Measurements from ENCODE around the gene CADM2.

DNA sequence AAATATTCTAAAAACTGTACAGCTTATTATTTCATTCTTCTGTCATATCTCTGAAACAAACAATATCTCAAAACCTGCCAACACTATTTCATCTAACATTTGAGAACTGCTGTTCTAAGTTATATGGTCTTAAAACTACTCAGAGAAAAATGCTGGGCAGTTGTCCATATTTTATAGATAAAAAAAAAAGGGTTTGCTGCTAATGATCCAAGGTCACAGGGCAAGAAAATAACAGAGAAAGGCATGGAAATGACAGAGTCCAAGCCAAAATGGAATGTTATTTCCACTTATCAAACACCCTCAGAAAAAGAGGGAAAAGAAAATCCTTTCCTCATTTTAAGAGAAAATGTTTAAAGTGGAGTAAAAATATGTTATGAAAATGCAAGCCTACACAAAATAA, 313.1 kb downstream of the CADM2 start:
- TF ChIP-seq, protein P1, sequence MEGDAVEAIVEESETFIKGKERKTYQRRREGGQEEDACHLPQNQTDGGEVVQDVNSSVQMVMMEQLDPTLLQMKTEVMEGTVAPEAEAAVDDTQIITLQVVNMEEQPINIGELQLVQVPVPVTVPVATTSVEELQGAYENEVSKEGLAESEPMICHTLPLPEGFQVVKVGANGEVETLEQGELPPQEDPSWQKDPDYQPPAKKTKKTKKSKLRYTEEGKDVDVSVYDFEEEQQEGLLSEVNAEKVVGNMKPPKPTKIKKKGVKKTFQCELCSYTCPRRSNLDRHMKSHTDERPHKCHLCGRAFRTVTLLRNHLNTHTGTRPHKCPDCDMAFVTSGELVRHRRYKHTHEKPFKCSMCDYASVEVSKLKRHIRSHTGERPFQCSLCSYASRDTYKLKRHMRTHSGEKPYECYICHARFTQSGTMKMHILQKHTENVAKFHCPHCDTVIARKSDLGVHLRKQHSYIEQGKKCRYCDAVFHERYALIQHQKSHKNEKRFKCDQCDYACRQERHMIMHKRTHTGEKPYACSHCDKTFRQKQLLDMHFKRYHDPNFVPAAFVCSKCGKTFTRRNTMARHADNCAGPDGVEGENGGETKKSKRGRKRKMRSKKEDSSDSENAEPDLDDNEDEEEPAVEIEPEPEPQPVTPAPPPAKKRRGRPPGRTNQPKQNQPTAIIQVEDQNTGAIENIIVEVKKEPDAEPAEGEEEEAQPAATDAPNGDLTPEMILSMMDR (IDR thresholded peaks at IDR 0.05; ENCODE audit: low read length): no peak
- TF ChIP-seq EZH2 (IDR thresholded peaks at IDR 0.05; ENCODE audit: borderline replicate concordance, low read length): no peak
